Lung (tissue), 12 donors: Measurements from ENCODE around the gene WRNIP1. TPM values are rescaled to one million over a fixed set of nuclear protein-coding genes. Genes with fewer than 3 reads are reported as not detected.

ENCODE experiments used
- ATAC-seq: fragments of 200-7000 bp; cut with Tn5 transposase; one replicate; pipeline ENCODE4 v1.9.1; 2020; ENCODE audit warnings: moderate number of reproducible peaks; ENCODE audit not compliant: insufficient read depth, low FRiP score
- DNase-seq, 3 donors: peaks; one replicate each; pipeline ENCODE4 v3.0.0-alpha.2; 2013 to 2017
- H3K27ac ChIP-seq, 2 donors: one replicate each; pipeline ENCODE4 v1.5.1; 2013; ENCODE audit warnings: mild to moderate bottlenecking in 2 of 2, moderate library complexity in 2 of 2, control low read depth in 1 of 2, inconsistent platforms in 1 of 2, low read depth in 1 of 2, low read length in 1 of 2
- H3K27me3 ChIP-seq, 3 donors: one replicate each; pipeline ENCODE4 v1.5.1; 2013; ENCODE audit warnings: low read length in 2 of 3; ENCODE audit not compliant: control insufficient read depth in 3 of 3, insufficient read depth in 3 of 3
- H3K36me3 ChIP-seq, 4 donors: one replicate each; pipeline ENCODE4 v1.5.1; 2013; ENCODE audit warnings: low read length in 4 of 4, mild to moderate bottlenecking in 1 of 4, moderate library complexity in 1 of 4; ENCODE audit not compliant: control insufficient read depth in 4 of 4, insufficient read depth in 4 of 4
- H3K4me1 ChIP-seq, 5 donors: one replicate each; pipeline ENCODE4 v1.5.1; 2013; ENCODE audit warnings: low read length in 5 of 5, mild to moderate bottlenecking in 2 of 5, moderate library complexity in 1 of 5; ENCODE audit not compliant: control insufficient read depth in 5 of 5, insufficient read depth in 5 of 5
- H3K4me3 ChIP-seq: one replicate; pipeline ENCODE4 v1.5.1; 2013; ENCODE audit warnings: mild to moderate bottlenecking, control low read depth, moderate library complexity
- H3K9ac ChIP-seq, 2 donors: one replicate each; pipeline ENCODE4 v1.5.1; 2013; ENCODE audit warnings: low read length in 2 of 2, control low read depth in 1 of 2; ENCODE audit not compliant: insufficient read depth in 1 of 2
- H3K9me3 ChIP-seq, 4 donors: one replicate each; pipeline ENCODE4 v1.5.1; 2013; ENCODE audit warnings: low read length in 3 of 4, mild to moderate bottlenecking in 1 of 4, moderate library complexity in 1 of 4; ENCODE audit not compliant: control insufficient read depth in 4 of 4, insufficient read depth in 3 of 4
- WGBS, 2 donors: extraction: QIAGEN DNeasy Blood & Tissue Kit; methylation state at CpG; one replicate each; pipeline ENCODE4 v1.1.7; 2013; 5-methylcytosine and 5-hydroxymethylcytosine counted together
- polyA plus RNA-seq, 2 donors: library from polyadenylated mRNA; stranded (reverse); fragments of 200-250 nt; gene quantifications; one replicate each; pipeline ENCODE4 v1.2.1, GENCODE V29; 2013
- total RNA-seq, 2 donors: library from RNA; depleted of rRNA in 1 of 2; stranded (reverse); fragments of >200 nt in 1 of 2; gene quantifications; one replicate each; pipeline ENCODE4 v1.2.1, GENCODE V29; 2014 to 2021
- TF ChIP-seq, protein P1 (sequence below): IDR thresholded peaks from 2 replicates; pipeline ENCODE4 v1.5.1; 2012; ENCODE audit warnings: mild to moderate bottlenecking; ENCODE audit errors: control extremely low read depth, extremely low read depth
- donor health status: control.
- donor health status: control.
- donor health status: Bipolar disorder and iron deficiency.
- donor health status: healthy.
- donor health status: DM: yes; HTN: yes; CAD: no.

WRNIP1 gene
- total and polyA plus RNA-seq, 4 donors: 36.8 to 56.0 (median 42.7) TPM

GRCh38 chr6:2783188-2783963 is 18.2 kb downstream of the WRNIP1 start:
- DNase-seq: no peak
- TF ChIP-seq, protein P1, sequence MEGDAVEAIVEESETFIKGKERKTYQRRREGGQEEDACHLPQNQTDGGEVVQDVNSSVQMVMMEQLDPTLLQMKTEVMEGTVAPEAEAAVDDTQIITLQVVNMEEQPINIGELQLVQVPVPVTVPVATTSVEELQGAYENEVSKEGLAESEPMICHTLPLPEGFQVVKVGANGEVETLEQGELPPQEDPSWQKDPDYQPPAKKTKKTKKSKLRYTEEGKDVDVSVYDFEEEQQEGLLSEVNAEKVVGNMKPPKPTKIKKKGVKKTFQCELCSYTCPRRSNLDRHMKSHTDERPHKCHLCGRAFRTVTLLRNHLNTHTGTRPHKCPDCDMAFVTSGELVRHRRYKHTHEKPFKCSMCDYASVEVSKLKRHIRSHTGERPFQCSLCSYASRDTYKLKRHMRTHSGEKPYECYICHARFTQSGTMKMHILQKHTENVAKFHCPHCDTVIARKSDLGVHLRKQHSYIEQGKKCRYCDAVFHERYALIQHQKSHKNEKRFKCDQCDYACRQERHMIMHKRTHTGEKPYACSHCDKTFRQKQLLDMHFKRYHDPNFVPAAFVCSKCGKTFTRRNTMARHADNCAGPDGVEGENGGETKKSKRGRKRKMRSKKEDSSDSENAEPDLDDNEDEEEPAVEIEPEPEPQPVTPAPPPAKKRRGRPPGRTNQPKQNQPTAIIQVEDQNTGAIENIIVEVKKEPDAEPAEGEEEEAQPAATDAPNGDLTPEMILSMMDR: no peak
- peaks cover 0 to 20% (median 5%) of the 10 kb centered on the region in 5 donors for H3K4me1 ChIP-seq
- peaks cover 8 to 37% (median 27%) of the 10 kb centered on the region in 4 donors for H3K36me3 ChIP-seq
- 22 to 36% methylated on average over 19 of the region's 19 CpGs for whole genome bisulfite sequencing, 2 donors
- H3K4me3 ChIP-seq: no peak overlapping the region
- no peaks in the 10 kb centered on the region for H3K9me3 ChIP-seq
- peak; percentile 20 for ATAC-seq
- H3K9ac ChIP-seq: no peak overlapping the region
- H3K27ac ChIP-seq: peak overlapping the region in 1 of 2 donors; percentile 55
- no peaks in the 10 kb centered on the region for H3K27me3 ChIP-seq

DNA sequence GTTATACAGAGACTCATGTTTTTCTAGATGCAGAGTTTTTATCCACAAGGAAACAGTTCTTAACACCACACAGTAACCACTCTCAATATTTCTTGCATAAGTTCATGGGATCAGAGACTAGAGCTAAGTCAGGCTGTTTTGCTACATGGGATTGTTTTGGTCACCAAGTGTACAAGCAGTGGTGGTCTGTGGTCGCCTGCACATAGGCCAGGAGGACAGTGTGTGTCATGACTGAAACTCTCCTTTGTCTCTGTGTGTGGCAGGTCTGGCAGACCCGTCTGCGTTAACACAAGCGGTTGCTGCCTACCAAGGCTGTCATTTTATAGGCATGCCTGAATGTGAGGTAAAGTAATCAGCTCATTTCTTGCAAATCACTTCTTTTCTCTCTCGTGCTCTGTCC is 18.9 kb downstream of the WRNIP1 start:
- peaks cover 8 to 36% (median 23%) of the 10 kb centered on the region in 4 donors for H3K36me3 ChIP-seq
- DNase-seq (no peak), ATAC-seq (no peak)
- H3K9me3 ChIP-seq: no peaks in the 10 kb centered on the region
- 75 to 77% methylated on average over 5 of the region's 5 CpGs for WGBS, 2 donors
- no peak overlapping the region for H3K9ac ChIP-seq
- TF ChIP-seq, protein P1: no peak
- H3K4me1 ChIP-seq: peaks cover 0 to 22% (median 5%) of the 10 kb centered on the region in 5 donors
- no peaks in the 10 kb centered on the region for H3K27me3 ChIP-seq
- H3K27ac ChIP-seq: peak overlapping the region in 1 of 2 donors; percentile 71
- H3K4me3 ChIP-seq: no peak overlapping the region

GRCh38 chr6:2784930-2785329 is 19.7 kb downstream of the WRNIP1 start:
- TF ChIP-seq, protein P1: no peak
- Histone ChIP-seq H3K9ac (no peak overlapping the region), H3K4me1 (peaks cover 0 to 22% (median 5%) of the 10 kb centered on the region in 5 donors), H3K27me3 (no peaks in the 10 kb centered on the region), H3K9me3 (no peaks in the 10 kb centered on the region), H3K4me3 (no peak overlapping the region), H3K36me3 (peaks cover 3 to 33% (median 17%) of the 10 kb centered on the region in 4 donors), H3K27ac (peak overlapping the region in 1 of 2 donors; percentile 53)
- WGBS, 2 donors: 93 to 96% methylated on average over 7 of the region's 7 CpGs
- DNase-seq: no peak
- ATAC-seq: no peak
